ENCODE measurements around the gene DGKB. TPM values are rescaled to one million over a fixed set of nuclear protein-coding genes. Genes with fewer than 3 reads are reported as not detected.

DGKB gene
- under 1 TPM in 4 of 6 experiments, not detected in 2; 0.11 to 0.16 (median 0.13) TPM for total RNA-seq
- long read RNA-seq, partial matches to known transcripts, result 0 of 1 reads
- long read RNA-seq, other reads (novel, unspliced or antisense), result 1 of 1 reads

GRCh38 chr7:14902589-14903067 lies at the start of gene DGKB:
Gene DGKB (minus strand): TSS chr7:14902751.
- H3K27ac ChIP-seq, result no peak within 1 kb of the TSS
- H3K4me3 ChIP-seq, result no peak within 1 kb of the TSS
- WGBS (ENCODE audit: insufficient coverage, low coverage, low lambda C conversion rate, missing lambda C conversion rate), result 10% methylated on average over 15 of the region's 16 CpGs
- DNase-seq, result peak in 1 of 3 donors; percentile 22
- H3K4me1 ChIP-seq, result peaks cover 0 to 4% (median 0%) of the 10 kb centered on the region in 4 donors
- intact Hi-C loops (cut with DNase I), result no loop called here
- H3K9me3 ChIP-seq, result no peaks in the 10 kb centered on the region
- TF ChIP-seq, protein P1, sequence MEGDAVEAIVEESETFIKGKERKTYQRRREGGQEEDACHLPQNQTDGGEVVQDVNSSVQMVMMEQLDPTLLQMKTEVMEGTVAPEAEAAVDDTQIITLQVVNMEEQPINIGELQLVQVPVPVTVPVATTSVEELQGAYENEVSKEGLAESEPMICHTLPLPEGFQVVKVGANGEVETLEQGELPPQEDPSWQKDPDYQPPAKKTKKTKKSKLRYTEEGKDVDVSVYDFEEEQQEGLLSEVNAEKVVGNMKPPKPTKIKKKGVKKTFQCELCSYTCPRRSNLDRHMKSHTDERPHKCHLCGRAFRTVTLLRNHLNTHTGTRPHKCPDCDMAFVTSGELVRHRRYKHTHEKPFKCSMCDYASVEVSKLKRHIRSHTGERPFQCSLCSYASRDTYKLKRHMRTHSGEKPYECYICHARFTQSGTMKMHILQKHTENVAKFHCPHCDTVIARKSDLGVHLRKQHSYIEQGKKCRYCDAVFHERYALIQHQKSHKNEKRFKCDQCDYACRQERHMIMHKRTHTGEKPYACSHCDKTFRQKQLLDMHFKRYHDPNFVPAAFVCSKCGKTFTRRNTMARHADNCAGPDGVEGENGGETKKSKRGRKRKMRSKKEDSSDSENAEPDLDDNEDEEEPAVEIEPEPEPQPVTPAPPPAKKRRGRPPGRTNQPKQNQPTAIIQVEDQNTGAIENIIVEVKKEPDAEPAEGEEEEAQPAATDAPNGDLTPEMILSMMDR (IDR thresholded peaks at IDR 0.05), result no peak
- TF ChIP-seq POLR2A (IDR thresholded peaks at IDR 0.05), result no peak
- no peaks in the 10 kb centered on the region for H3K36me3 ChIP-seq
- no peaks in the 10 kb centered on the region for H3K27me3 ChIP-seq
- peak in 2 of 4 donors; percentile 10 to 33 for ATAC-seq

DNA sequence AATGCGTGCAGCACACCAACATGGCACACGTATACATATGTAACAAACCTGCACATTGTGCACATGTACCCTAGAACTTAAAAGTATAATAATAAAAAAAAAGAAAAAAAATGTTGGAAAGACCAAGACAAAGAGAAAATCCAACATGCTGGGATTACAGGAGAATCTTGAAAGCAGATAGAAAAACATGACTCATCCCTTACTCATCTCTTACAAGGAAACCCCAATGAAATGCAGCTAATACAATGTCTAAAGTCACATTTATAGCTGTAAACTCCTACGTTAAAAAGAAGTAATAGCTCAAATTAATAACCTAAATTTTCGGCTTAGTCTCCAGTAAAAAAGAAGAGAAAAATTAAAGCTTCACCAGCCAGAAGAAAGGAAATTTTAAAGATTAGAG lies 47.5 kb upstream of the DGKB start:
- Histone ChIP-seq H3K4me1 (no peaks in the 10 kb centered on the region), H3K9me3 (no peaks in the 10 kb centered on the region), H3K36me3 (no peaks in the 10 kb centered on the region), H3K27ac (no peak overlapping the region), H3K4me3 (no peak overlapping the region), H3K27me3 (no peaks in the 10 kb centered on the region)
- ATAC-seq (no peak), DNase-seq (no peak)
- intact Hi-C loops (cut with DNase I), result no loop called here
- 88% methylated on average over 4 of the region's 4 CpGs for WGBS (ENCODE audit: insufficient coverage, low coverage, low lambda C conversion rate, missing lambda C conversion rate)
- TF ChIP-seq, protein P1 (IDR thresholded peaks at IDR 0.05), result no peak
- no peak for TF ChIP-seq POLR2A (IDR thresholded peaks at IDR 0.05)

GRCh38 chr7:14938181-14938580 lies 35.6 kb upstream of the DGKB start:
- DNase-seq, result no peak
- no peak for ATAC-seq
- Histone ChIP-seq H3K9me3 (no peaks in the 10 kb centered on the region), H3K27me3 (no peaks in the 10 kb centered on the region), H3K4me1 (no peaks in the 10 kb centered on the region), H3K27ac (no peak overlapping the region), H3K36me3 (no peaks in the 10 kb centered on the region), H3K4me3 (no peak overlapping the region)
- TF ChIP-seq, protein P1 (IDR thresholded peaks at IDR 0.05), result no peak
- 56% methylated on average over 1 of the region's 1 CpG for WGBS (ENCODE audit: insufficient coverage, low coverage, low lambda C conversion rate, missing lambda C conversion rate)
- intact Hi-C loops (cut with DNase I), result no loop called here

DNA sequence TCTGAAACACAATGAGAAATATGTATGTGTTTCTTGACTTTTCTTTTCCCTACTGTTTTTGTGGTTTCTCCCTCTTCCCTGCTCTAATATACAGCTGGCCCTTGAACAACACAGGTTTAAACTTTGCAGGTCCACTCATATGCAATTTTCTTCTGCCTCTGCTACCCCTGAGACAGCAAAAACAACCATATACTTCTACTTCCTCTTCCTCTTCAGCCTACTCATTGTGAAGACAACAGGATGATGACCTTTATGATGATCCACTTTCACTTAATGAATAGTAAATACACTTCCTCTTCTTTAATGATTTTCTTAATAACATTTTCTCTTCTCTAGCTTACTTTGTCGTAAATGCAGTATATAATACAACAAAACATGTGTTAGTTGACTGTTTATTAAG lies 35.0 kb upstream of the DGKB start:
- intact Hi-C loops (cut with DNase I), result no loop called here
- no peaks in the 10 kb centered on the region for H3K27me3 ChIP-seq
- DNase-seq, result no peak
- WGBS (ENCODE audit: insufficient coverage, low coverage, low lambda C conversion rate, missing lambda C conversion rate), result 82% methylated on average over 1 of the region's 1 CpG
- TF ChIP-seq POLR2A (IDR thresholded peaks at IDR 0.05), result no peak
- TF ChIP-seq, protein P1 (IDR thresholded peaks at IDR 0.05), result no peak
- H3K4me1 ChIP-seq, result no peaks in the 10 kb centered on the region
- no peak overlapping the region for H3K4me3 ChIP-seq
- ATAC-seq, result no peak
- no peaks in the 10 kb centered on the region for H3K9me3 ChIP-seq
- no peak overlapping the region for H3K27ac ChIP-seq
- no peaks in the 10 kb centered on the region for H3K36me3 ChIP-seq

DNA sequence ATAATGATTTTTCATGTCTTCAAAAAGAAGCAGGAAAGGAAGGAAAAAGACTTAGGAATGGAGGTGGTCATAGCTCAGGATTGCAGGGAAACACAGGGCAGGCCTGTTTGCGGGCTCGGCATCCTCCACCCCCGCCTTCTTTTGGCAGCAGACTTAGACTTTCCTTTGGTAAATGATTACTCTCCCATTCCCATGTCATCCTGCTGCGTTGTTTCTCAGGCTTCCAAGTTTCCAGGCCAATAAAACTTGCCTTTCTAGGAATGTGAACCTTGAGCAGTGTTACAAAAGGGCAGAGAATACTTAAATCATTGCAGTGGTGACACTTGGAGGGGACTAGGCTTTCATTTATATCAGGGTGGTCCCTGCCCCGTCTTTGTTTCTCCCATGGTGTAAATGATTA lies 34.0 kb upstream of the DGKB start:
- no peaks in the 10 kb centered on the region for H3K4me1 ChIP-seq
- ATAC-seq (peak; percentile 72 to 95 (median 80)), DNase-seq (peak in 2 of 3 donors; percentile 27 to 50)
- TF ChIP-seq, protein P1 (IDR thresholded peaks at IDR 0.05), result no peak
- TF ChIP-seq POLR2A (IDR thresholded peaks at IDR 0.05), result no peak
- intact Hi-C loops (cut with DNase I), result no loop called here
- no peaks in the 10 kb centered on the region for H3K27me3 ChIP-seq
- 20% methylated on average over 5 of the region's 5 CpGs for WGBS (ENCODE audit: insufficient coverage, low coverage, low lambda C conversion rate, missing lambda C conversion rate)
- H3K9me3 ChIP-seq, result no peaks in the 10 kb centered on the region
- H3K4me3 ChIP-seq, result no peak overlapping the region
- H3K36me3 ChIP-seq, result no peaks in the 10 kb centered on the region
- H3K27ac ChIP-seq, result no peak overlapping the region
